NCI-H345 treated with DMSO at 0.1 percent for 48 hours (cell line): Measurements from ENCODE around the gene IFT122.

Source experiments
- DNase-seq: peaks from one replicate; lab custom pipeline; 2025; ENCODE audit not compliant: unreplicated experiment; lab: John Stamatoyannopoulos, UW

Gene IFT122

DNA sequence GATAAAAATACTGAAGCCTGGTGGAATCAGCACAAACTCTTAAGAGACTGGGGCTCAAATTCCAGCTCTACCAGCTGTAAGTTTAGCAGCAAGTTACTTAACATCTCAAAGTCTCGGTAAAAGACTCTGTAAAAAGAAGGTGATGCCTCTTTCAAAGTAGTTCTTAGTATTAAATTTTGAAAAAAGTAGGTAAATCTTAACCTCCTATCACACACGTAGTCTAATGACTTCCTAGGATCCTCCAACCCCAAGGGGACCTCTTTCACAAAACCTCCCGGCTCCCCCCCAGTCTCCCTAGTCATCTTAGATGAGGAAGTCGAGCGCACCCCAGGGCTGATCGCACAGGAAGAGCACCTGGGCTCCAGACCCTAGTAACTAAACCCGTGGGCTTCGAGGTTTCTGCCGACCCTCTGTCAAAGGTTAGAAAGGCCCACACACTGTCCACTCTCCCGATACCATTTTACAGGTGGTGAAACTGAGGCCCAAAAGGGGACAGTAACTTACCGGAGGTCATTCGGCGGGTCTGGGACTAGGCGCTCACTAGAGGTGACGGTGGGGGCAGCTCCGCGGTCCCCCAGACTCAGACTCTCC lies 703 bp upstream of the IFT122 start:
- DNase-seq: peak; percentile 6

DNA sequence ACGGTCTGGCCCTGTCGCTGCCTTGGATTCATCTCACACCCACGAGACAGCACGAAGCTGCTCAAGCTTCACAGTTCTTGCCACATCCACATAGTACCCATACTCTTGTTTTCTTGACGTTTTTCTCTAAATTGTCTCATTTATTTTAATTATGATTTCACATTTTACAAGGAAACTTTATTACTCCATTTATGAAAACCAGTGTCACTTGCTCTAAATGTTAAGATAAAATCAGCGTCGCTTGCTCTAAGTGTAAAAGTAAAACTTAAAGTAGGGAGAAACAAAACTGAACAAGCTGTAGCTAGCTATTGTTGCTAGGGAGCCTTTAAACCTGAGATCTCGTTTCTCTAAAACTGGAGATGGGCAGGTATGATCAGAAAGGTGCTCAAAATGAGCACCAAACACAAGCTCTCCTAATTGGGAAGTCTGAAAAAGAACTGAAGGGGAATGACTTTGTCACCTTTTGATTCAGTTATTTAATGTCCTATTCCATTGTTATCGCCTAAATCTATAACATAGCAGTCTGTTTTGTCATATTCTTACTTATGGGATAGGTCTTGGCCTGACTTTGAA lies 680 bp downstream of the IFT122 start:
- DNase-seq: peak; percentile 3

- DNase-seq: no peak
These were observed 1.2 kb downstream of the IFT122 start for GRCh38 chr3:129441215-129441614.

DNA sequence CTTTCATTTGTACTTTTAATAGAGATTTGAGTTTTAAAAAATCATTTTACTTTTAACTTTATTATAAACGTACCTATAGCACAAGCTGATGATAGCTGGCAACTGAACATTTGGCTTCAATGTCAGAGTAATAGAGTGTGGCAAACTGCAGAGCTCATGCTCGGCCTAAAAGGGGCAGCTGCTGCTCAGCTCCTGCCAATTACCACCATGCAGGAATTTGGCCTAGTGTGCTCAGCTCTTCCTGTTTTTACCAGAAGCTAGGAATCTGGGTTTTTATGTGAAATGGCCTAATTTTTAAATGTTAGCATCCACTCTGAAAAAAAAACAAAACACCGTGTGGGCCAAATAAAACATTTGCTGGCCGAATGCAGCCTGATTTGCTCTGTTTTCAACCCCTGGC lies 1.8 kb downstream of the IFT122 start:
- DNase-seq: no peak

- no peak for DNase-seq
These were observed 2.5 kb downstream of the IFT122 start for GRCh38 chr3:129442486-129442885.

GRCh38 chr3:129442947-129443346 lies 2.9 kb downstream of the IFT122 start:
- no peak for DNase-seq

GRCh38 chr3:129445471-129445870 lies 5.4 kb downstream of the IFT122 start:
- DNase-seq: no peak

DNA sequence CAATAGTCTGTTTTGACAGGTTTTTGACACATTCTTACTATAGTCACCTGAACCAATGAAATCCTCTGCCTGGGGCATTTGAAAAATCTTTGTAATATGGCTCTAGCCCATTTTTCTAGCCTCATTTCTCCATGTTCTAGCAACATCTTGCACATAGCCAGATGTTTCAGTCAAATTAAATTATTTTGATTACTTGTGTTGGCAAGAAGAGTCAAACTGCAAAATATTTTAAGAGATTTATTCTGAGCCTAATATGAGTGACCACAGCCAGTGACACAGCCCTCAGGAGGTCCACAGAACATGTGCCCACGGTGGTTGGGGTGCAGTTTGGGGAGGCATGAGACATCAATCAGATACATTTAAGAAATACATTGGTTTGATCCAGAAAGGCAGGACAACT lies 6.9 kb downstream of the IFT122 start:
- DNase-seq: no peak

- no peak for DNase-seq
These were observed 8.3 kb downstream of the IFT122 start for GRCh38 chr3:129448186-129448895.

DNA sequence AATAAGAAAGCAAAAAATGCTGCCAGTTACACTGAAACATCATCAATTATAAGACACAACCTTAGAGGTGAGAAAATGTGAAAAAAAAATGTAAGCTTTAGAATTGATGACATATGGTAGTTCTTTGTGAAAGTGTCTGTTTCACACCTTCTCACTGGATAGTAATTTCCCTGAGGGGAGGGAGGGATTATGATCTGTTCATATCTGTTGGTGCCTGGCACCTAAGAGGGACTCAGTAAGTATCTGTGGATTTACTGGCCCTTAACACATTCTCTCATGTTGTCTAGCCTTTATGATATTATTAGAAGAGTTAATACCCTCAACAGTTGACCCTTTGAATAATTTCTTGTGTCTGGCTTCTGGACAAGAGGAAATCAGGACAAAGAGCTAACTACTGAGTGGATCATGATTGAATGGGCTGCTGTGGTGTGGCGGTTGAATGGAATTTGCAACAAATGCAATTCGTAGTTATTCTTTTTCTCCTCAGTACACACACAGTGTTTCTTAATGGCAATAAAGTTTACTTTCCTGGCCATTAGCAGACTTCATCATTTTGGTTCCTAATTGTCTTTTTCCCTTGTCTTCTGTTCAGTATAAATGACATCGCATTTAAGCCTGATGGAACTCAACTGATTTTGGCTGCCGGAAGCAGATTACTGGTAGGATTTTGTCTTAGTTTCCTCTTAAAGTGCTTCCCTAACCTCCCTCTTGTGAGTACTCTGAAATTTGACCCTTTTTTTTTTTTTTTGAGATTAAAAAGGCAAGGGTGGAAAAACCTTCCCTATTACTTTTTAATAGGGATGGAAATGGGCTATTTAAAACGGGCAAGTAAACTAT lies 9.5 kb downstream of the IFT122 start:
- DNase-seq: no peak

GRCh38 chr3:129453732-129454131 lies 13.7 kb downstream of the IFT122 start:
- DNase-seq: no peak

- DNase-seq: no peak
These were observed 20.1 kb downstream of the IFT122 start for GRCh38 chr3:129460155-129460554.

GRCh38 chr3:129460572-129460971 lies 20.5 kb downstream of the IFT122 start:
- DNase-seq: no peak

DNA sequence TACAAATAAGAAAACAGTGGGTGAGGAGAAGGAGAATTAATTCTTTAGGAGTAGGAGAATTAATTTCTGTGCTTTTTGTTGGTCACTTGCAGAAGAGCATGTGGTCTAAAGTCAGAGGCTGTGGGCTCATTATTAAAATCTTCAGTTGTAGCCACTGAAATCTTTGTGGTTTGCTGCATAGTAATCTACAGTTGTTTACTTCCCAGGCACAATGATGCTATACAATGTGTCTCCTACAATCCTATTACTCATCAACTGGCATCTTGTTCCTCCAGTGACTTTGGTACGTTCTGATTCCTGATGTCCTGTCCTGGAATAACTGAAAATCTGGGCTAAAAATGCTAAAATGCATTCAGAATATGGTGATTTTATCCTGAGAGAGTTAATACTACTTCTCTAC lies 21.0 kb downstream of the IFT122 start:
- DNase-seq: no peak

DNA sequence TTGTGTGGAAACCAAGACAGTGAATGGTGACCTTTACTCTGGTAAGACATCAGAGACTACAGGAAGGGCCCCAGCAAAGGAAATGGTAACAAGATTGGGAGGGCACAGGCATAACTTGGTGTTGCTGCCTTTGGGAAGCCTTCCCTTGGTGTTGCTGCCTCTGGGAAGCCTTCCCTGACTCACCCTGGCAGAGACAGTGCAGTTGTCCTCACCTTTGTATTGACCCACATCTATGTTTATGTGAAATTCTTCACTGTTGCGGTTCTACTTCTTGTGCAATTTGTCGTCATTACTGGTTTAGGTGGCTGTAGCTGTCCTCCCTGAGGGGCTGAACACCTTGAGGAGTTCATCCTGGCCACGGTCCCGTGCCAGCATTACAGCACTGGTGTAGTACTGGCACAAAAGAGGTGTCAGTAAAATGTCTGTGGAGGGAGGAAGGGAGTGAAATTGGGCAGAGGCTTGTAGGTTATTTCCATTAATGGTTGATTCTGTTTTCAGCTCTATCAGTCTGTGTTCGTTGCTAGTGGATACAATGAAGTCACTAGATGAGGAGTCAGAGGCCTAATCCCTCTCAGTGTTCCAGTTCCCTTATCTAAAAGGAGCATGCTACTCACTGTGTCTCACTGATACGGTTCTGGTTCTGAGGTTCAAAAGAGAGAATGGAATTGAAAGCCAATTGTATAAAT lies 21.6 kb downstream of the IFT122 start:
- DNase-seq: no peak

- no peak for DNase-seq
These were observed 22.4 kb downstream of the IFT122 start for GRCh38 chr3:129462361-129462968.

- DNase-seq: no peak
These were observed 23.1 kb downstream of the IFT122 start for GRCh38 chr3:129463094-129463493.

GRCh38 chr3:129463716-129464115 lies 23.7 kb downstream of the IFT122 start:
- no peak for DNase-seq

GRCh38 chr3:129467932-129468331 lies 27.9 kb downstream of the IFT122 start:
- DNase-seq: no peak

GRCh38 chr3:129469026-129469425 lies 29.0 kb downstream of the IFT122 start:
- DNase-seq: no peak

- no peak for DNase-seq
These were observed 30.8 kb downstream of the IFT122 start for GRCh38 chr3:129470861-129471260.
